ENCODE results near the gene GADD45G.

DNA sequence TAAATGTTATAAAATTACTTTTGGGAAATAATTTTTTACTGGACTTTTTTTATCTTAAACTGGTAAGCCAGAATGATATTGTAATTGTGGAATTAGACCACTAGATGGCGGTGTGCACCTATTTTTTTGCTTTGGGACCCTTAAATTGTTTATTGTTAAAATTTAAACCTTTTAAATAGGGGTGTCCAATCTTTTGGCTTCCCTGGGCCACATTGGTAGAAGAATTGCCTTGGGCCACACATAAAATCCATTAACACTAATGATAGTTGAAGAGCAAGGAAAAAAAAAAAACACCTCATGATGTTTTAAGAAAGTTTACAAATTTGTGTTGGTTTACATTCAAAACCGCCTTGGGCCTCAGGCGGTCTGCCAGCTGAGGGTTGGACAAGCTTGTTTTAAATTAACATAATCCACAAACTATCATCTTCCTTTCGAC lies 28.4 kb upstream of the GADD45G start:
- TF ChIP-seq EZH2 (IDR thresholded peaks at IDR 0.05), result no peak
- no peak for TF ChIP-seq POLR2AphosphoS5 (IDR thresholded peaks at IDR 0.05; ENCODE audit: borderline replicate concordance, low read depth, low read length)
